ENCODE data around the gene TNS3.

The TNS3 gene

GRCh38 chr7:47288060-47288459, 293.9 kb downstream of the TNS3 start:
- no peak overlapping the region for H3K4me3 ChIP-seq (IDR thresholded peaks at IDR 0.05; ENCODE audit: insufficient read depth, low read depth, low read length)
- no peak overlapping the region for H2AFZ ChIP-seq (ENCODE audit: low read depth)
- no peaks in the 10 kb centered on the region for H3K27me3 ChIP-seq (ENCODE audit: insufficient read depth, low read depth)
- peaks cover 32% of the 10 kb centered on the region; the same call in 1 of the 2 replicates for H3K36me3 ChIP-seq (ENCODE audit: insufficient read depth)
- H3K79me2 ChIP-seq (ENCODE audit: insufficient read depth, low read depth), result no peaks in the 10 kb centered on the region
- peaks cover 4% of the 10 kb centered on the region for H3K4me1 ChIP-seq (ENCODE audit: low read depth, poor library complexity, severe bottlenecking)
- H4K20me1 ChIP-seq (ENCODE audit: insufficient read depth), result no peaks in the 10 kb centered on the region
- no peak overlapping the region for H3K4me2 ChIP-seq
- TF ChIP-seq CTCF (conservative IDR thresholded peaks at IDR 0.05; ENCODE audit: low read depth, low read length), result no peak
- no peak overlapping the region for H3K27ac ChIP-seq
- H3K9ac ChIP-seq, result no peak overlapping the region

- Histone ChIP-seq H3K4me2 (no peak overlapping the region), H3K36me3 (ENCODE audit: insufficient read depth) (peaks cover 26% of the 10 kb centered on the region; the same call in 1 of the 2 replicates), H3K4me1 (ENCODE audit: low read depth, poor library complexity, severe bottlenecking) (peaks cover 4% of the 10 kb centered on the region), H3K27me3 (ENCODE audit: insufficient read depth, low read depth) (no peaks in the 10 kb centered on the region), H4K20me1 (ENCODE audit: insufficient read depth) (no peaks in the 10 kb centered on the region), H3K4me3 (IDR thresholded peaks at IDR 0.05; ENCODE audit: insufficient read depth, low read depth, low read length) (no peak overlapping the region), H3K27ac (no peak overlapping the region), H3K79me2 (ENCODE audit: insufficient read depth, low read depth) (no peaks in the 10 kb centered on the region), H2AFZ (ENCODE audit: low read depth) (no peak overlapping the region), H3K9ac (no peak overlapping the region)
- no peak for TF ChIP-seq CTCF (conservative IDR thresholded peaks at IDR 0.05; ENCODE audit: low read depth, low read length)
Observed at GRCh38 chr7:47285860-47286491, 295.9 kb downstream of the TNS3 start.

- Histone ChIP-seq H4K20me1 (ENCODE audit: insufficient read depth) (no peaks in the 10 kb centered on the region), H3K9ac (no peak overlapping the region), H3K27ac (no peak overlapping the region), H3K4me1 (ENCODE audit: low read depth, poor library complexity, severe bottlenecking) (peaks cover 4% of the 10 kb centered on the region), H3K27me3 (ENCODE audit: insufficient read depth, low read depth) (no peaks in the 10 kb centered on the region), H3K4me3 (IDR thresholded peaks at IDR 0.05; ENCODE audit: insufficient read depth, low read depth, low read length) (no peak overlapping the region), H3K4me2 (no peak overlapping the region), H3K36me3 (ENCODE audit: insufficient read depth) (peaks cover 26% of the 10 kb centered on the region; the same call in 1 of the 2 replicates), H3K79me2 (ENCODE audit: insufficient read depth, low read depth) (no peaks in the 10 kb centered on the region), H2AFZ (ENCODE audit: low read depth) (no peak overlapping the region)
- no peak for TF ChIP-seq CTCF (conservative IDR thresholded peaks at IDR 0.05; ENCODE audit: low read depth, low read length)
Observed at GRCh38 chr7:47284691-47285635, 296.9 kb downstream of the TNS3 start.

- no peak overlapping the region for H3K27ac ChIP-seq
- peaks cover 14% of the 10 kb centered on the region; the same call in 1 of the 2 replicates for H3K36me3 ChIP-seq (ENCODE audit: insufficient read depth)
- no peaks in the 10 kb centered on the region for H3K79me2 ChIP-seq (ENCODE audit: insufficient read depth, low read depth)
- H3K27me3 ChIP-seq (ENCODE audit: insufficient read depth, low read depth), result no peaks in the 10 kb centered on the region
- TF ChIP-seq CTCF (conservative IDR thresholded peaks at IDR 0.05; ENCODE audit: low read depth, low read length), result no peak
- no peaks in the 10 kb centered on the region for H4K20me1 ChIP-seq (ENCODE audit: insufficient read depth)
- no peak overlapping the region for H2AFZ ChIP-seq (ENCODE audit: low read depth)
- H3K4me3 ChIP-seq (IDR thresholded peaks at IDR 0.05; ENCODE audit: insufficient read depth, low read depth, low read length), result no peak overlapping the region
- no peak overlapping the region for H3K4me2 ChIP-seq
- no peak overlapping the region for H3K9ac ChIP-seq
- H3K4me1 ChIP-seq (ENCODE audit: low read depth, poor library complexity, severe bottlenecking), result no peaks in the 10 kb centered on the region
Observed at GRCh38 chr7:47283497-47284131, 298.3 kb downstream of the TNS3 start.

All from KMS-11 (cell line).